Activated T-cell treated with anti-CD3 and anti-CD28 coated beads for 48 hours (primary cell): ENCODE results near the gene CFAP46.
"Not testable (repeated sequence)": the region's sequence is repeated elsewhere in the genome, so short reads cannot be mapped to it uniquely, and the experiment has no call there.

Experiments
- DNase-seq: peaks from one replicate; pipeline ENCODE4 v3.0.0-alpha.2; 2020; ENCODE audit warnings: low read depth

Gene CFAP46

DNA sequence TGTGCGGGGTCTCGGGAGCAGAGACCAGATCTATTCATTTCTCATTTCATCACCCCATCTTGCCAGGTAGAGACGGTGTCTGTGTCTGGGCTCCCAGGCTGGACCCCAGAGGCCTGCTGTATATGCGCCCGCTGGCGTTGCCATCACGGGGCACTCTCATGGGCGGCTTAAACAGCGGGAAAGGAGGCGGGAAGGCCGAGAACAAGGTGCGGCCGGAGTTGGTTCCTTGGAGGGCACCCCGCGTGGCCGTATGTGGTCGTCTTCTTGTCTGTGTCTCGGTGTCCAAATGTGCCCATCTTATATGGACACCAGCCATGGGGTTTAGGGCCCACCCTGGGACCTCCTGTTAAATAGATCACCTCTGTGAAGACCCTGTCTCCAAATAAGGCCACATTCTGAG lies 2.1 kb upstream of the CFAP46 start:
- no peak for DNase-seq

DNA sequence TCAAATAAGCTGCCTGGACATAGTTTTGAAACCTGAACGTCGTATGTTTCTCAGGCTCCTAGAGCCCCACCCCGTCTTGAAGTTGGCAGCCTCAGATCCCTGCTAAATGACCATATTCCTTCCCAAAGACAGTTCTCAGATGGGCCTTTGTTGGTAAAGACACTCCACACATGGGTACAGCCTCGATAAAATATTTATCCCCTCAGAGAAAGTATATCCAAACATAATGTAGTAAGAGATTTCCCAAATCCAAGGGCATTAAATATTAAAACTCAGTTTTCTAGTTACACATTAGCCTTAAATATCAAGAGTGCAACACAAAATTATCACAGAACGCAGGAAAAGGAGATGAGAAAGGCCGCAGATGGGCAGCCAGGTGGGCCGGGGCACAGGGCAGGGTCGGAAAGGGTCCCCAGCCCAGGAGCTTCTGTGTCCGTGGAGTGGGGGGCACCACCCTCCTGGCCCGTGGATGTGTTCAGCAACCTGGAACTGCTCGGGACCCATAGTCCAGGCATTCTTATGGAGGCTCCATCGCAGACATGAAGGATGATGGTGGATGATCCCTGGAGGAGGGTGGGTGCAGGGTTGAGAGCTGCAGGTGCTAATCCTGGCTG lies 1.5 kb upstream of the CFAP46 start:
- no peak for DNase-seq

DNA sequence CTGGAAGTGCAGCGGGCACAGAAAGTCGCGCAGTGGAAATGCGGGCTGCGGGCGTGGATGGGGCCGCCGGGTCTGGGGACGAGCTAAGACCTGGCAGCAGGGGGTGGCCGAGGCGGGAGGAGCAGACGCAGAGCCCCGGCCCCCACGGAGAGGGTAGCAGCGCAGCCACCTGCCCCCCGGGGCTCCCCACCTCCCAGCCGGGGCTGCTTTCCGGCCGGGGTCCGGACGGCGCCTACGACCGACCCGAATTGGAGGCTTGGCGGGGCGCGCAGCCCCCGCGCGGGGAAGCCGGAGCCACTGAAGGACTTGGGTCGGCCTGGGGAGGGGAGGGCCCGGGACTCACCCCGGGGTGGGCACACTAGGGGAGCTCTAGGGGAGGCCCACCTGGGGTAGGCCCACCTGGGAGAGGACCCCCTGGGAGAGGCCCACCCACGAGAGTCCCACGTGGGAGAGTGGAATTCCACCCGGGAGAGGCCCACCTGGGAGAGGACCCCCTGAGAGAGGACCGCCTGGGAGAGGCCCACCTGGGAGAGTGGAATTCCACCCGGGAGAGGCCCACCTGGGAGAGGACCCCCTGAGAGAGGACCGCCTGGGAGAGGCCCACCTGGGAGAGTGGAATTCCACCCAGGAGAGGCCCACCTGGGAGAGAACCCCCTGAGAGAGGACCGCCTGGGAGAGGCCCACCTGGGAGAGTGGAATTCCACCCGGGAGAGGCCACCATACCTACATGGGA lies 854 bp upstream of the CFAP46 start:
- DNase-seq, result no peak

DNA sequence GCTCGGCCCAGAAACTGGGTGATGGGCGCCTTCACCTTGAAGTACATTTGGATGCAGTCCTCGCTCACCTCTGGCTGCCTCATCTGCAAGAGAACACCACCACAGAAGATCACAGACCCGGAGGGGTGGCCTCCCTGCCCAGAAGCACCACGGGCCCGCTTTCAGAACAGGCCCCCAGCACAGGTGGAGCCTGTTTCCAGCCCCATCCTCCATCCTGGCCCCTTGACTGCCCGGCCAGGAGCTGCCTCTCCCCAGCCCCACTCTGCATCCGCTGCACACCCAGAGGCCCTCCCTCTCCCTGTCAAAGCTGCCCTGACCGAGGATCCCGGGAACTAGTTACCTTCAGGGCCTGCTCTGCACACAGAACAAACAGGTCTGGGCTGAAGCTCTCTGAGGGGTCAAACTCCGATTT lies 724 bp downstream of the CFAP46 start:
- no peak for DNase-seq

DNA sequence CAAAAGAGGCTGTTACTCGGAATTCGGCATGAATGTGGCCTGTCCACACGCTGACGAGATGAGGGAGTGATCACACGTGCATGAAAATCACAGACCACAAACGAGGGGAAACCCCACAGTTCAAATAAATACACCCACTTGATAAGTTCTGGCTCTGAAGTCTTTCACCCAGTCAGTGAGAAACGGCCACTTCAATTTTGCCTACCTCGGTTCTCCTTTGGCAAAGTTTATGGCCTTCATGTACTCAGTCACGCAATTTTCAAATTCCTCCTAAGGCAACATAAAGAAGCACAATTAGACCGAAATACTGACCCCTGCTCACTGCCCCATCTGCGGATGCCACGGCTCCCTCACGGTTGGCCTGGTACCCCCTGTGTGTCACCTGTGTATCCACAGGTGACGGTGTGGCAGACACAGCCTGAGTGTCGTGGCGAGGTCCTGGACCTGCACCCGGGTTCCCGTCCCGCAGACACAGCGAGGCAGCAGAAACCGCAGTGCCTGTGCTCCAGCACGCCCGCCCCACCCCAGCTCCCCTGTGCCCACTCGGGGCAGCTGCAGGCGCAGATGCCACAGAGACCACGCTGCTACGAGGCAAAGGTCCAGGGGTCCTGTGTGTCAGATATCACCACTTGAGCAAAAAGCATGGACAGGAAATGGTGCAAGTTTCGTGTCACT lies 1.4 kb downstream of the CFAP46 start:
- DNase-seq, result no peak

DNA sequence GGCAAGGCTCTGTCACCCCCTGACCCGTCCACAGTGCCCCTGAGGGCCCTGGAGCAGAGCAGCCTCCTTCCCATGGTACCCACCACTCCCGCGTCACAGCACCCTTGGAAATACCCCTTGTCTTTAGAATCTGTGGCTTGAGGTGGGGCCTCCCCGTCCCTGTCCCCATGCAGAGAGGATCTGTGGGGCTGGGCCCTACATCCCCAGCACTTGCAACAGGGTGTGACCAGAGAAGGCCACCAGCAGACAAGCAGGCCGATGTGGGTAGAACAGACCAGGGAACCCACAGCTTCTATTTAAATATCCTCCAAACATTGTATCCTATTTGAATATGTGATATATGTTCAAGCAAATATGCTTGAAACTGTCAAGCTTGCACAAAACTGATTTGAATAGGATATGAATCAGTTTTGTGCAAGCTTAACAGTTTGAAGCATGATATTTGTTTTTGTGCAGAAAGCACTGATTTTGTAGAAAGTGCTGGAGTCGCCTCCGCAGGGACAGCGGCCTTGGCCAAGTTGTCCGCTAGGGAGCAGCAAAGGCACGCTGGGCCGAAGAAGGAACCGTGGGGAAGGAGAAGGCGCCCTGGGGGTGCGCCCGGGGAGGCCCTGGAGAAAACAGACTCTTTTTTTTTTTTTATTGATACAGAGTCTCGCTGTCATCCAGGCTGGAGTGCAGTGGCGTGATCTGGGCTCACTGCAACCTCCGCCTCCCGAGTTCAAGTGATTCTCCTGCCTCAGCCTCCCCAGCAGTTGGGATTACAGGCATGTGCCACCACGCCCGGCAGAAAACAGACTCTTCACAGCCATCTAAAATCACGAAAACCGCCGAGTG lies 2.2 kb downstream of the CFAP46 start:
- peak; percentile 39 for DNase-seq

DNA sequence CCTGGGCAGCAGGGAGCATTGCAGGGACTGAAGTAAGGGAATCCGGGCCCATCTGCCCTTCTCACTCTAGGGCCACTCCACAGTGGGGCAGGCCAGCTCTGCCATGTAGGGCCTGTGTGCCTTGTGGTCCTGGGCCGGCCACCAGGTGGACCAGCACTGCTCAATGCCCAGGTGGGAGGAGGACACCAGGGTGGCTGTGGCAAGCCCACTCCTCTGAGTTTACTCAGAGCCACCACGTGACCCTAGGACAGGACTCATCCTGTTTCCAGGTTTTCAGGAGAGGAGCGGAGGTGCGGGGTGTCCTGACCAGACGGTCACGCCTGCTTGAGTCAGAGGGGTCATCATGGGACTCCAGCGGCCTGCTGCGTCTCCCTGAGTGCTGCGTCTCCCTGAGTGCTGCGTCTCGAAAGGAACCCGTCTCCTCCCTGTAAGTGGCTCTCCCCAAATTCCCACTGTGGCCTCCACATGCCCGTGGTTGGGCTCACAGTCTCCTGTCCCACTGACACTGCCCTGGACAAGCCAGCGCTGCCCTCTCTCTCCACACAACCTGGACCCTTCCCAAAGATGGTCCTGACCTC lies 2.9 kb downstream of the CFAP46 start:
- DNase-seq, result no peak

DNA sequence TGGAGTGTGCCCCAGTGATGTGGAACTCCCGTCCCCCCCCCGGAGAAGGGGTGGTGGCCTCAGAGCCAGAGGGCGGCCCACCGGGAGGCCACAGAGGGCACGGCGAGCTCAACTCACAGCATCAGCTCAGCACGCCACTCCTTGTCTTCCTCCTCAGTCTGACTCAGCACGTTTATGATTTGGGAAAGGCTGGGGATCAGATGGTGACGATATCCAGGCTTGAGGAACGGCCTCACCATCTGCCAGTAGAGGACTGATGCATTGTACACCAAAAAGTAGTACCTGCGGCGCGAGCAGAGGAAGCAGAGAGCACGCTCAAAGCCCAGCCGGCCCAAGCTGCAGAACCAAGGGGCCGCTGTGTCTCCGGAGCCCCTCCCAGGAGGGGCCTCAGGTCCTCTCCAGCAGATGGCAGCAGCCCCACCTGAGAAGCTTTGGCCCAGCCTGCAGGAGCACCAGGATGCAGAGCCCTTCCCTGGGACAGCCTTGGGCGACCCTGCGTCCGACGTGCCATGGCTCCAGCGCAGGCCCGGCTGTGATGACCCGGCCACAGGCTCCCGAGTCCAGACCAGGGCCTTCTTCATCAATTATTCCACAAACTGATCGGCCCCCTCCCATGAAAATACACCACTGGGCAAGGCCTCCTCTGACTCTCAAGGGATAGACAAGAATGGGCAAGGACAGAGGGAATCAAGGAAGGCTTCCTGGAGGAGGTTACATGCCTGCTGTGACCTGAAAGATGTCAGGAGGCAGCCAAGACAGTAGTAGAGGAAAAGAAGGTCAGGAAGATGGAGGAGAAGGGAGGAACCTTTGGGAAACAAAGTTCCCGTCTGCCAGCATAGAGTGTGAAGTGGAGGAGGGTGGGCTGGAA lies 3.7 kb downstream of the CFAP46 start:
- DNase-seq, result no peak

DNA sequence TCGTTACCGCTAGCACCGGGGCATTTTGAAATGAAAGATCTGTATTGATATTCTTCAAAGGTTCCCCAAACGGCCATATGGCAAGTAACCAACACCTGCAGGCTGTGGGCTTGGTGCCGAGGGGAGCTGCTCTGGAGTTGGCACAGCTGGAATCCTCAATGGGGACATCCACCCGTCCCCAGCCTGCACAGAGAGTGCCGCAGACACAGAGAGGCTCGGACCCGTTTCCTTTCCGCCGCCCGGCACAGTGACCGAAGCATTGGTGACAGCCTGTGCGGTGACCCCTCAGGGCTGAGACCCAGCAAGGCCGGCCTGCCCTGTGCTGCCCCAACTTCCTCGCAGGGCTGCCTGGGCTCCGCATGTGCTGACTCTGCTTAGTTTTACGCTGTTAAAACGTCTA lies 4.5 kb downstream of the CFAP46 start:
- no peak for DNase-seq

DNA sequence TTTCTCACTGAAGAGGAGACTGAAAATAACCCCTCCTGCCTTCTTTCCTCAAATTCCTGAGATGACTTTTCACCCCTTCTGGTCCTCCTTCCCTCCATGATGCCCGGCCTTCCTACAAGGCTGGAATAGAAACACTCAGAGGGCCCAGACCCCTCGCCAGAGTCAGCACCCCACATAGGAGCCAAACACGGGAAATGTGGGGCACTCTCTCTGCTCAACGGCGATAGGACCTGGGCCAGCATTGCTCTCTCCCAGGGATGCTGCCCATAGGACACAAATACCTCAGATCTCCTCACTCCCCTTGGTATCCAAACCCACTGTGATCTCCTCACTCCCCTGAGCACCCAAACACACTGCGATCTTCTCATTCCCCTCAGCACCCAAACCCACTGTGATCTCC lies 7.4 kb downstream of the CFAP46 start:
- no peak for DNase-seq

DNA sequence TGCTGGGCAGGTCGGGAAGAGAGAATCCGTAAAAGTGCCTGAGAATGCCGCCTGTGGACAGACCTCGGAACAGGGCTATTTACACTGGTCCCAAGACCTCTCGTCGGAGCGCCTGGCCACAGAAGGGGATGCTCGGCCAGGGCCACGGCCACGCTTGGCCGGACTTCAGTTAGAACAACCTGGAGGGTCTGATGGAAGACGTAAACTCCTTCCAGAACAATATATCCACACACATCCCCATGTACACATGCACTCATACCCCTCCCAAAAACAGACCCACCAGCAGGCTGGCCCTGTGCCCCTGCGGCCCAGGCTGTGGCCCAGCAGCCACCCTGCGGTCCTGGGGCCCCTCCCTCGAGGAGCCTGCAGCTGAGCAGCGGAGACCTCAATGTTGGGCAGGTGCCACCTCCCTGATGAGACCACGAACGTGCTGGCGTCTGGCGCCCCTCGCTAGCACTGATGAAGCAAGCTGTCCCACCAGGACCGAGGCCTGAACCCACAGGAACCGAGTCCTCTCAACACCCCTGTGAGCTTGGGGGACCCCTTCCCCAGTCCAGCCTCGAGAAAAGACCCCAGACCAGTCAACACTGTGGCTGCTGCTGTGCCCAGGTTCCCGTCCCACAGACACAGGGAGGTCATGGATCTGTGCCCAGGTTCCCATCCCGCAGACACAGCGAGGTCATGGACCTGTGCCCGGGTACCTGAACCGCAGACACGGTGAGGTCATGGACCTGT lies 8.9 kb downstream of the CFAP46 start:
- DNase-seq, result no peak

DNA sequence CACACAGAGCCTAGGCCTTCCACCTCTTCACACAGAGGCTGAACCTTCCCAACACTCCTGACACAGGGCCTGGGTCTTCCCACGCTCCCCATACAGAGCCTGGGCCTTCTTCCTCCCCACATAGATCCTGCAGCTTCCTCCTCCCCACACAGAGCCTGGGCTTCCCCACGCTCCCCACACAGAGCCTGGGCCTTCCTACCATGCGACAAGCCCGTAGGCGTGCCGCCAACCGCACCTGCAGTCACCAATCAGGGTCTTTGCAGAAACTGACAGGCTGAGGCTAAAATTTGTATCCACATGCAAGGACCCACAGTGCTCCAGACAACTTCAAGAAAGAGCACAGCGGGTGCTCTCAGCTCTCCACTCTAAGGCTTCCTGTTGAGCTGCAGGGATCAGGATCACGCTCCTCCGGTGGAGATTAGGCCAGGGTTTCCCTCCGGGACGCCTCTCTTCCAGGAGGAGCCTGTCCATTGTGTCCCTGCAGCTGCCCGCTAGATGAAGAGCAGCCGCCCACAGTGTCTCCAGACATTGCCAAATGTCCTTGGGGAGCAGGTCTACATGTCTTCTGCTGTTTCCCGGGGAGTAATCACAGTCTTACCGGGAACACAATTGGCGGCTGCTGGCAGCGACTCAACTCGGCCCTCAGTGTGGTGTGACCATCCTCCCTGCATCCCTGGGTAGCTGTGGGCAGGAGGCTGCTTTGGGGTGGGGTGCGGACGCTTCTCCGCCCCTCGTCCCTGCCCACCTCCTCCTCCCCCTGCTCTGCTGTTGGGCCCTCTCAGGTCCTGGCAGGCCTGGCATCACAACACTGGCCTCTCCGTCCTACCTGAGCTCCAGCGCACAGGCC lies 9.7 kb downstream of the CFAP46 start:
- no peak for DNase-seq

DNA sequence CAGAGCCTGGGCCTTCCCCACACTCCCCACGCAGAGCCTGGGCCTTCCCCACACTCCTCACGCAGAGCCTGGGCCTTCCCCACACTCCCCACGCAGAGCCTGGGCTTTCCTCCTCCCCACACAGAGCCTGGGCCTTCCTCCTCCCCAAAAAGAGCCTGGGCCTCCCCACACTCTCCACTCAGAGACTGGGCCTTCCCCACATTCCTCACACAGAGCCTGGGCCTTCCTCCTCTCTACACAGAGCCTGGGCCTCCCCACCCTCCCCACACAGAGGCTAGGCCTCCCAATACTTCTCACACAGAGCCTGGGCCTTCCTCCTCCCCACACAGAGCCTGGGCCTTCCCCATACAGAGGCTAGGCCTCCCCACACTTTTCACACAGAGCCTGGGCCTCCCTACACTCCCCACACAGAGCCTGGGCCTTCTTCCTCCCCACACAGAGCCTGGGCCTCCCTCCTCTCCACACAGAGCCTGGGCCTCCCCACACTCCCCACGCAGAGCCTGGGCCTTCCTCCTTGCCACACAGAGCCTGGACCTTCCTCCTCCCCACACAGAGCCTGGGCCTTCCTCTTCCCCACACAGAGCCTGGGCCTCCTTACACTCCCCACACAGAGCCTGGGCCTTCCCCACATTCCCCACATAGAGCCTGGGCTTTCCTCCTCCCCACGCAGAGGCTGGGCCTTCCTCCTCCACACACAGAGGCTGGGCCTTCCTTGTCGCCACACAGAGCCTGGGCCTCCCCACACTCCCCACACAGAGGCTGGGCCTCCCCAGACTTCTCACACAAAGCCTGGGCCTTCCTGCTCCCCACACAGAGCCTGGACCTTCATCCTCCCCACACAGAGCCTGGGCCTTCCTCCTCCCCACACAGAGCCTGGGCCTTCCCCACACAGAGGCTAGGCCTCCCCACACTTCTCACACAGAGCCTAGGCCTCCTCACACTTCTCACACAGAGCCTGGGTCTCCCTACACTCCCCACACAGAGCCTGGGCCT lies 10.8 kb downstream of the CFAP46 start:
- DNase-seq, result not testable (repeated sequence)

DNA sequence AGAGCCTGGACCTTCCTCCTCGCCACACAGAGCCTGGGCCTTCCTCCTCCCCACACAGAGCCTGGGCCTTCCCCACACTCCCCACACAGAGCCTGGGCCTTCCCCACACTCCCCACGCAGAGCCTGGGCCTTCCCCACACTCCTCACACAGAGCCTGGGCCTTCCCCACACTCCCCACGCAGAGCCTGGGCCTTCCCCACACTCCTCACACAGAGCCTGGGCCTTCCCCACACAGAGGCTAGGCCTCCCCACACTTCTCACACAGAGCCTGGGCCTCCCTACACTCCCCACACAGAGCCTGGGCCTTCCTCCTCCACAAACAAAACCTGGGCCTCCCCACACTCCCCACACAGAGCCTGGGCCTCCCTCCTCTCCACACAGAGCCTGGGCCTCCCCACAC lies 11.7 kb downstream of the CFAP46 start:
- DNase-seq, result not testable (repeated sequence)

DNA sequence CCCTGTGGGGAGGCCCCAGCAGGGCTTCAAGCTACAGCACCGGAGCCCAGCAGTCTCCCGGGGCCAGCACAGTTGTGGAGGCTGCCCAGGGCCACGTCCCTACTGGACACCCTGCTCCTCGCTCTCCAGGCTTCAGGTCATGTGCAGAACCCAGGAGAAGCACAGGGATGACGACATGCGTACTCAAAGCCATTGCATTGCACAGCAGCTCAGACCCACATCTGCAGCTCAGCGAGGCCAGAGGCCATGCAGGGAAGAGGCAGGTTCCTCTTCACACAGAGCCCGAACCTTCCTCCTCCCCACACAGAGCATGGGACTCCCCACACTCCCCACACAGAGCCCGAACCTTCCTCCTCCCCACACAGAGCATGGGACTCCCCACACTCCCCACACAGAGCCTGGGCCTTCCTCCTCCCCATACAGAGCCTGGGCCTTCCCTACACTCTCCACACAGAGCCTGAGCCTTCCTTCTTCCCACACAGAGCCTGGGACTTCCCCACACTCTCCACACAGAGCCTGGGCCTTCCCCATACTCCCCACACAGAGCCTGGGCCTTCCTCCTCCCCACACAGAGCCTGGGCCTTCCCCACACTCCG lies 12.3 kb downstream of the CFAP46 start:
- no peak for DNase-seq

DNA sequence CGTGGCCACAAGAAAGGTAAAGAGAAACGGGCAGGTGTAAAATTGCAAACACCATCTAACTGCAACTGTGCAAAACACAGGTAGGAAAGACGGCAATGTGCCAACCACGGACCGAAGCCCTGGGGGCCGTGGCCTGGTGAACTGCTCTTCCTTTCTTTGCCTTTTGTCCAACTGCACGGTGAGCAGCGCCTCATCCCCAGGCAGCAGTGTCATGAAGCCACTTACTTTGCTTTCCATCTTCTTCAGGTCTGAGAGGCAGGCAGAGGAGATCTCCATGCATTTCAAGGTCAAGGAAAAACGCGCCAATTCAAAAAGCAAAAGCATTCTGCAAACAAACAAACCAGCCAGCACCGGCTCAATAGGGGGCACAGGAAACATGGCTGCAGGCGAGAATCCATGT lies 12.9 kb downstream of the CFAP46 start:
- DNase-seq, result no peak

DNA sequence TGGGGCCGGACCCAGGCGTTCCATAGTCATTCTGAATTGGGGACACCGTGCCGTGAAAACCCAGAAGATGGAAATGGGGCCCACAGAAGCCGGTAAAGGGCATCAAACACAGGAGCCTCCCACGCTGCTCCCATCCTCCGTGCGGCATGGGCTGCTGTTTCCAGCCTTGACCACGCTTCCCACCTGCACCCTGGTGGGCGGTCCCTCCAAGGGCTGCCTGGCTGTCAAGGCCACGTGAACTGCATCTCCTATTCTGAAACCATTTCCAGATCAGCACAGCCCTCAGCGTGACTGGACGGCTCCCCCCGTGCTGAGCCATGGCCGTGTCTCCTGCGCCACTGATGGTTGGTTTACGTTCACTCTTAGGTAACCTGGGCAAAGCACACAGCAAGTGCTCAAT lies 14.1 kb downstream of the CFAP46 start:
- no peak for DNase-seq

DNA sequence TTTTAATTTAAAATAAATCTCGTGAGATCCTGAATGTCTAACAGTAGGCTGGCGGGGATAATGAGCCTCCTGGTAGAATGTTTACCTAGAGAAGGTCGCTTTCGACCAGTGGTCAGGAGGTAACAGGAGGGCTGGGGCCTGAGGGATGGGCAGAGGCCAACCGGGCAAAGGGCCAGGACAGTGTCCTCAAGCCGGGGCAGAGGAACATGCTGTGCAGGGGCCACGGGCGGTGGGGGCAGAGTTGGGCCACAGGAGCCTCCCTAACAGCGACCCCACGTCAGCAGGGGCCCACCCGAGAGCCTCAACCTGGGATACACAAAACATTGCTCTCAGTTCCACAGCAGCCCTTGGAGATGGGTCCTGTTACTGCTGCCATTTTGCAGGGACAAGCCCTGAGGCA lies 14.5 kb downstream of the CFAP46 start:
- DNase-seq, result no peak
